DND-41 (cell line): Measurements from ENCODE around the gene CTIF.

ENCODE experiments used
- ATAC-seq: fragments of 200-7000 bp; cut with Tn5 transposase; 3 replicates; pipeline ENCODE4 v1.9.1; 2021; ENCODE audit warnings: low read depth; ENCODE audit not compliant: insufficient read depth
- DNase-seq: peaks from one replicate; pipeline ENCODE4 v3.0.0-alpha.2; 2020
- H2AFZ ChIP-seq: 2 replicates; pipeline ENCODE4 v1.6.0; 2012; ENCODE audit warnings: low read depth, low read length
- H3K27ac ChIP-seq: 2 replicates; pipeline ENCODE4 v1.5.1; 2012; ENCODE audit warnings: low read length, inconsistent platforms
- H3K27me3 ChIP-seq: fragments of 200-600 bp; sonication (generic); 2 replicates; pipeline ENCODE4 v1.6.0; 2012; ENCODE audit warnings: low read length, mild to moderate bottlenecking, inconsistent platforms; ENCODE audit not compliant: insufficient read depth, poor library complexity
- H3K36me3 ChIP-seq: 2 replicates; pipeline ENCODE4 v1.5.1; 2012; ENCODE audit warnings: low read length, inconsistent platforms; ENCODE audit not compliant: insufficient read depth
- H3K4me1 ChIP-seq: 2 replicates; pipeline ENCODE4 v1.5.1; 2012; ENCODE audit warnings: mild to moderate bottlenecking, low read length; ENCODE audit not compliant: insufficient read depth
- H3K4me2 ChIP-seq: 2 replicates; pipeline ENCODE4 v1.6.0; 2012; ENCODE audit warnings: mild to moderate bottlenecking, moderate library complexity, low read length, inconsistent platforms; ENCODE audit not compliant: insufficient read depth
- H3K4me3 ChIP-seq, 2 experiments: fragments of 200-600 bp in 1 of 2; shearing (Covaris generic) in 1 of 2; 2 replicates each; pipeline ENCODE4 v1.5.1; 2012 to 2016; ENCODE audit warnings: inconsistent platforms in 2 of 2, low read length in 2 of 2, mild to moderate bottlenecking in 2 of 2, low read depth in 1 of 2, moderate library complexity in 1 of 2
- H3K79me2 ChIP-seq: 2 replicates; pipeline ENCODE4 v1.6.0; 2012; ENCODE audit warnings: low read length, inconsistent platforms; ENCODE audit not compliant: insufficient read depth
- H3K9ac ChIP-seq: 2 replicates; pipeline ENCODE4 v1.6.0; 2012; ENCODE audit warnings: low read depth, mild to moderate bottlenecking, inconsistent platforms, low read length, moderate library complexity
- H3K9me3 ChIP-seq: 2 replicates; pipeline ENCODE4 v1.5.1; 2012; ENCODE audit warnings: low read length, moderate library complexity, mild to moderate bottlenecking, inconsistent platforms; ENCODE audit not compliant: insufficient read depth, severe bottlenecking
- H4K20me1 ChIP-seq: 2 replicates; pipeline ENCODE4 v1.6.0; 2012; ENCODE audit warnings: low read length; ENCODE audit not compliant: insufficient read depth
- EZH2 ChIP-seq: IDR thresholded peaks from 3 replicates; pipeline ENCODE4 v1.6.1; 2012; ENCODE audit warnings: borderline replicate concordance, low read depth, mild to moderate bottlenecking, moderate library complexity, low read length, inconsistent platforms; ENCODE audit not compliant: severe bottlenecking
- TF ChIP-seq, protein P1 (sequence below): IDR thresholded peaks from 2 replicates; pipeline ENCODE4 v1.5.1; 2012; ENCODE audit warnings: borderline replicate concordance, low read length, moderate library complexity, mild to moderate bottlenecking; ENCODE audit not compliant: poor library complexity, severe bottlenecking; ENCODE audit errors: extremely low read depth

CTIF gene

DNA sequence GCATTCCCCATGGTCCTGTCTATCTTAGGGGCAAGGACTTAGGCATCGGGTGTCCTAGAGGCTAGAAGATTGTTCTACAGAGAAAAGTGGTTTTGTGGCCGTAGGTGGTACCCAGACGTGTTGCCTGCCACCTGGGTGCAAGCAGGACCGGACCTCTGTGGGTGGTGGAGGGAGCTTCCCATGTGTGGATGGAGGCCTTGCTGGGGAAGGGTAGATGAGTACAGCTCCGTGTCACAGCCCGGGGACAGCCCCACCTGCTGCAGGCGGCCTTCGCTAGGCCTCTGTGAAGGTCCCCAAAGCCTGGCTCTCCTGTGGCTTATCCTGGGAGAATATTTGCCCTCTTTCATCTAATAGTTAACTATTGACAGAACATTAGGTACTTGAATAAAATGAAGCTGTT, 25.3 kb downstream of the CTIF start:
- TF ChIP-seq, protein P1, sequence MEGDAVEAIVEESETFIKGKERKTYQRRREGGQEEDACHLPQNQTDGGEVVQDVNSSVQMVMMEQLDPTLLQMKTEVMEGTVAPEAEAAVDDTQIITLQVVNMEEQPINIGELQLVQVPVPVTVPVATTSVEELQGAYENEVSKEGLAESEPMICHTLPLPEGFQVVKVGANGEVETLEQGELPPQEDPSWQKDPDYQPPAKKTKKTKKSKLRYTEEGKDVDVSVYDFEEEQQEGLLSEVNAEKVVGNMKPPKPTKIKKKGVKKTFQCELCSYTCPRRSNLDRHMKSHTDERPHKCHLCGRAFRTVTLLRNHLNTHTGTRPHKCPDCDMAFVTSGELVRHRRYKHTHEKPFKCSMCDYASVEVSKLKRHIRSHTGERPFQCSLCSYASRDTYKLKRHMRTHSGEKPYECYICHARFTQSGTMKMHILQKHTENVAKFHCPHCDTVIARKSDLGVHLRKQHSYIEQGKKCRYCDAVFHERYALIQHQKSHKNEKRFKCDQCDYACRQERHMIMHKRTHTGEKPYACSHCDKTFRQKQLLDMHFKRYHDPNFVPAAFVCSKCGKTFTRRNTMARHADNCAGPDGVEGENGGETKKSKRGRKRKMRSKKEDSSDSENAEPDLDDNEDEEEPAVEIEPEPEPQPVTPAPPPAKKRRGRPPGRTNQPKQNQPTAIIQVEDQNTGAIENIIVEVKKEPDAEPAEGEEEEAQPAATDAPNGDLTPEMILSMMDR: no peak
- no peak for TF ChIP-seq EZH2
- H3K79me2 ChIP-seq: no peaks in the 10 kb centered on the region
- H3K36me3 ChIP-seq: no peaks in the 10 kb centered on the region
- H3K27me3 ChIP-seq: no peaks in the 10 kb centered on the region
- no peaks in the 10 kb centered on the region for H3K4me1 ChIP-seq
- no peak overlapping the region for H3K4me2 ChIP-seq
- H3K9me3 ChIP-seq: no peaks in the 10 kb centered on the region
- no peak for ATAC-seq
- H3K27ac ChIP-seq: no peak overlapping the region
- no peaks in the 10 kb centered on the region; the same call in none of the 2 replicates for H4K20me1 ChIP-seq
- no peak for DNase-seq
- no peak overlapping the region for H3K4me3 ChIP-seq
- H3K9ac ChIP-seq: no peak overlapping the region
- H2AFZ ChIP-seq: no peak overlapping the region

DNA sequence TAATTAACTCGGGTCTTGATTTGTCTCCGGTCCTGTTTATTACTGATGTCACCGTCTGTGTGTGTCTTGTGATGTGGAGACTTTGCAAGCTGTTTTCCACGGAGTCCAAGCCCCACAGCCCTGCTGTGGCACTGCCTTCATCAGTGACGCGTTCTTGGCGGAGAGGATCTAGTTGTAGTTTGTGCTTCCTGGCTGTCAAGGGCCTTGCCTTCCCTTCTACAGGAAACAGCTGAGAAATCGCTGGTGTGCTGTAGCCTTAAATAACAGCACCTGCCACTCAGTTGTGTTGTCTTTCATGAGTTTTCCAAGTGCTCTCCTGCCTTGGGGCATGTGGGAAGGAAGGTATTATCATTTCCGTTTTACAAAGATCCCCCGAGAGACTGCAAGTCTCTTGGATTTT, 26.3 kb downstream of the CTIF start:
- Histone ChIP-seq H3K4me1 (no peaks in the 10 kb centered on the region), H3K4me3 (no peak overlapping the region), H3K9ac (no peak overlapping the region), H3K27ac (no peak overlapping the region), H3K27me3 (no peaks in the 10 kb centered on the region), H4K20me1 (no peaks in the 10 kb centered on the region; the same call in none of the 2 replicates), H3K4me2 (no peak overlapping the region), H2AFZ (no peak overlapping the region), H3K79me2 (no peaks in the 10 kb centered on the region), H3K36me3 (no peaks in the 10 kb centered on the region), H3K9me3 (no peaks in the 10 kb centered on the region)
- no peak for TF ChIP-seq EZH2
- DNase-seq (no peak), ATAC-seq (no peak)

DNA sequence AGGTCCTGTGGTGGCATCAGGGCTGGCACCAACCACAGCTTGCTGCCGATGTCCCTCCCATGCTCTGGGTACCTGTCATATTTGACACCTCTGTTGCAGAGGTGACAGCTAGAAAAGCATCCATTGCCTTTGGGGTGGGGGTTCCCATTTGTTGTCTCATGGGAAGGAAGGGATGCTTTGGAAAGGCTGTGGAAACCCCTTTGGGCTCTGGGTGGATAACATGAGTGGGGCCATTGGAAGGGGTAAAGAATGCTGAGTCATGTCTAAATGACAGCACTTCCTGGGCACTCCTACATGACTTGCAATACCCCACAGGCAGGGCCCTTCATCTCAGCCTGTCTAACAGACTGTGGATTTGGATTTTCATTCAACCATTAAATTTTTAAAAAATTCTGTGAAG, 27.8 kb downstream of the CTIF start:
- Histone ChIP-seq H3K4me2 (no peak overlapping the region), H3K36me3 (no peaks in the 10 kb centered on the region), H3K9me3 (no peaks in the 10 kb centered on the region), H4K20me1 (no peaks in the 10 kb centered on the region; the same call in 1 of the 2 replicates), H3K79me2 (no peaks in the 10 kb centered on the region), H3K27me3 (no peaks in the 10 kb centered on the region), H3K9ac (no peak overlapping the region), H3K27ac (no peak overlapping the region), H3K4me1 (no peaks in the 10 kb centered on the region), H3K4me3 (no peak overlapping the region), H2AFZ (no peak overlapping the region)
- ATAC-seq: no peak
- DNase-seq: no peak
- TF ChIP-seq EZH2: no peak

DNA sequence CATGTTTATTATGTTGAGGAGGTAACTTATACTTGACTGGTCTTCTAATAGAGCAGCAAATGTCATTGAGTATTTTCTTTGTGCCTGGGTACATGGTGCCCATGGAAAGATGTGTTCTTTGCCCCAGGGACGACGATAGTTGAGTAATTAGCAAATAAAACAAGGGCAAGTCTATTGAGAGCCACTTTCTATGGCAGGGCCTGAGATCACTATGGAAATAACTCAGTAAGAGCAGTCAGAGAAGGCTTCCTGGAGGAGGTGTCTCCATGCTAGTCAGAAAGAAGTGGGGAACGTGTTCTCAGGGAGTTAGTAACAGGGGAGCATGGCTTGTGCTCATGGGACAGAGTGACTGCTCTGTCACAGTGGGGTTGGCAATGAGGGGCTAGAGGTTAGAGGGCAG, 28.6 kb downstream of the CTIF start:
- Histone ChIP-seq H3K9me3 (no peaks in the 10 kb centered on the region), H4K20me1 (no peaks in the 10 kb centered on the region; the same call in 1 of the 2 replicates), H3K79me2 (no peaks in the 10 kb centered on the region), H3K27me3 (no peaks in the 10 kb centered on the region), H3K36me3 (no peaks in the 10 kb centered on the region), H3K4me2 (no peak overlapping the region), H3K4me3 (no peak overlapping the region), H3K27ac (no peak overlapping the region), H3K9ac (no peak overlapping the region), H2AFZ (no peak overlapping the region), H3K4me1 (no peaks in the 10 kb centered on the region)
- no peak for DNase-seq
- no peak for ATAC-seq
- no peak for TF ChIP-seq EZH2
- TF ChIP-seq, protein P1: no peak
